Progenitor cell of endocrine pancreas (in vitro differentiated cells): Measurements from ENCODE around the gene COG5. TPM values are rescaled to one million over a fixed set of nuclear protein-coding genes. Genes with fewer than 3 reads are reported as not detected.

Experiments
- DNase-seq: peaks from one replicate; pipeline ENCODE4 v3.0.0; 2021; ENCODE audit warnings: low spot score; ENCODE audit not compliant: unreplicated experiment
- H3K27ac Mint-ChIP-seq: 2 replicates; pipeline ENCODE4 v1.8.0; 2021; ENCODE audit warnings: mild to moderate bottlenecking, moderate library complexity, mixed read lengths
- H3K27me3 Mint-ChIP-seq: 2 replicates; pipeline ENCODE4 v1.8.0; 2021; ENCODE audit warnings: mixed read lengths
- H3K36me3 Mint-ChIP-seq: 2 replicates; pipeline ENCODE4 v1.8.0; 2022; ENCODE audit warnings: mixed read lengths; ENCODE audit not compliant: insufficient read depth
- H3K4me1 Mint-ChIP-seq: 2 replicates; pipeline ENCODE4 v1.8.0; 2021; ENCODE audit warnings: low read depth, mixed read lengths
- H3K4me3 Mint-ChIP-seq: 2 replicates; pipeline ENCODE4 v1.8.0; 2021; ENCODE audit warnings: low read depth, mild to moderate bottlenecking, moderate library complexity, mixed read lengths
- H3K9me3 Mint-ChIP-seq: 2 replicates; pipeline ENCODE4 v1.8.0; 2021; ENCODE audit warnings: low read depth, mixed read lengths
- CTCF ChIP-seq: fragments of 200-600 bp; sonication (generic); IDR thresholded peaks from one replicate; pipeline ENCODE4 v1.5.0; 2021; ENCODE audit warnings: antibody characterized with exemption, mild to moderate bottlenecking; ENCODE audit not compliant: unreplicated experiment
- total RNA-seq: library from RNA; stranded (reverse); gene quantifications from 2 replicates; pipeline ENCODE4 v1.2.1, GENCODE V29; 2021

COG5 gene
- total RNA-seq, 1 donor from 2014 or later = 49.0 TPM

GRCh38 chr7:107492875-107493274 is 70.8 kb downstream of the COG5 start:
- Mint-ChIP-seq H3K4me3 (no peak overlapping the region), H3K36me3 (peaks cover 10% of the 10 kb centered on the region), H3K27me3 (no peaks in the 10 kb centered on the region), H3K4me1 (no peaks in the 10 kb centered on the region), H3K9me3 (peaks cover 24% of the 10 kb centered on the region), H3K27ac (no peak overlapping the region)
- DNase-seq = no peak
- TF ChIP-seq CTCF = no peak

GRCh38 chr7:107486041-107486440 is 77.7 kb downstream of the COG5 start:
- H3K36me3 Mint-ChIP-seq = no peaks in the 10 kb centered on the region
- H3K9me3 Mint-ChIP-seq = no peaks in the 10 kb centered on the region
- H3K4me3 Mint-ChIP-seq = no peak overlapping the region
- no peak for DNase-seq
- H3K27me3 Mint-ChIP-seq = no peaks in the 10 kb centered on the region
- H3K27ac Mint-ChIP-seq = no peak overlapping the region
- no peak for TF ChIP-seq CTCF
- H3K4me1 Mint-ChIP-seq = no peaks in the 10 kb centered on the region

- peaks cover 3% of the 10 kb centered on the region for H3K4me1 Mint-ChIP-seq
- H3K4me3 Mint-ChIP-seq = no peak overlapping the region
- no peaks in the 10 kb centered on the region for H3K36me3 Mint-ChIP-seq
- H3K9me3 Mint-ChIP-seq = no peaks in the 10 kb centered on the region
- no peak for TF ChIP-seq CTCF
- DNase-seq = no peak
- no peaks in the 10 kb centered on the region for H3K27me3 Mint-ChIP-seq
- H3K27ac Mint-ChIP-seq = no peak overlapping the region
Measured at GRCh38 chr7:107482571-107482970, 81.1 kb downstream of the COG5 start.

- peaks cover 3% of the 10 kb centered on the region for H3K4me1 Mint-ChIP-seq
- H3K4me3 Mint-ChIP-seq = no peak overlapping the region
- no peaks in the 10 kb centered on the region for H3K9me3 Mint-ChIP-seq
- H3K36me3 Mint-ChIP-seq = no peaks in the 10 kb centered on the region
- no peak overlapping the region for H3K27ac Mint-ChIP-seq
- no peak for DNase-seq
- TF ChIP-seq CTCF = no peak
- no peaks in the 10 kb centered on the region for H3K27me3 Mint-ChIP-seq
Measured at GRCh38 chr7:107480932-107481331, 82.8 kb downstream of the COG5 start.

- H3K27me3 Mint-ChIP-seq = no peaks in the 10 kb centered on the region
- H3K4me3 Mint-ChIP-seq = no peak overlapping the region
- no peak overlapping the region for H3K27ac Mint-ChIP-seq
Measured at GRCh38 chr7:107479303-107479702, 84.4 kb downstream of the COG5 start.

More at GRCh38 chr7:107479303-107479702, 84.4 kb downstream of the COG5 start:
- Mint-ChIP-seq H3K36me3 (no peaks in the 10 kb centered on the region), H3K4me1 (peaks cover 3% of the 10 kb centered on the region), H3K9me3 (no peaks in the 10 kb centered on the region)
- TF ChIP-seq CTCF = no peak
- DNase-seq = no peak
